Head of caudate nucleus (tissue), 42 donors: ENCODE measurements around the gene NAA35.

Experiments
- DNase-seq, 42 donors: peaks; one replicate each; pipeline versions ENCODE4 v3.0.0 to v3.0.0-alpha.2; 2020 to 2021; ENCODE audit warnings: mixed read lengths in 7 of 42
- intact Hi-C: fragments of 100-400 bp; cut with DNase I; formaldehyde crosslinking; loops from one replicate; pipeline ENCODE4 v1.15.0; 2022

Gene NAA35

DNA sequence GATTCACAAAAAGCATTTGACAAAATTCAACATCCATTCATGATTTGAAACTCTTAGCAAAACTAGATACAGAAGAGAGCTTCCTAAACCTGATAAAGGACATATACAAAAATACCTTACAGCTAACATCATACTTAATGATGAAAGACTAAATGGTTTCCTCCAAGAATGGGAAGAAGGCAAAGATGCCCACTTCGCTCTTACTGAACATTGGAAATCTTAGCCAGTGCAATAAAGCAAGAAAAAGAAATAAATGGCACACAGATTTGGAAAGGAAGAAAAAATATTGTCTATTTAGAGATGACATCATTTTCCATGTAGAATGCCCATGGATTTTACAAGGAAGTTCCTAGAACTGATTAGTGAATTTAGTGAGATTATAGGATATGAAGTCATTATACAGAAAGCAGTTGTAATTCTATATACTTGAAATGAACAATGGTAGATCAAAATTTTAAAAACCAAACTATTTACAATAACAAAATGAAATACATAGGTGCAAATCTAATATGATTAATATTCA lies 64.4 kb downstream of the NAA35 start:
- intact Hi-C loops: no loop called here
- DNase-seq: no peak

DNA sequence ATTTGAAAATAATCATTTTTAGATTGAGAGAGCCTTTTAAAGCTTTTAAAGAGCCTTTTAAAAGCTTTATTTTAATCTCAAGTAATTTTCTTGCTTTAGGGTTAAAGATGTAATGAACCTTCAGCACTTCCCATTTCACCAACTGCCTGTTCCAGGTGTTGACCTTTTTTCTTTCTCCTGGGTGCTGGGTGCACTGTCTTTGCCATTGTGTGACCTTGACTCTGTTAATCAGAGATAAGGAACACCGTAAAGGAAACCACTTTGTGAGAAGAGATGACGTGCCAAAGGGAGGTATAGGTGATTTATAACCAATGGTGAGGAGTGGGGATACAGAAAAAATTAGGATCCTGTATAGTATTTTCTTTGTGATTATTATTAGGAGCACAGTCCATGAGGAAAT lies 68.2 kb downstream of the NAA35 start:
- intact Hi-C loops: no loop called here
- no peak for DNase-seq

DNA sequence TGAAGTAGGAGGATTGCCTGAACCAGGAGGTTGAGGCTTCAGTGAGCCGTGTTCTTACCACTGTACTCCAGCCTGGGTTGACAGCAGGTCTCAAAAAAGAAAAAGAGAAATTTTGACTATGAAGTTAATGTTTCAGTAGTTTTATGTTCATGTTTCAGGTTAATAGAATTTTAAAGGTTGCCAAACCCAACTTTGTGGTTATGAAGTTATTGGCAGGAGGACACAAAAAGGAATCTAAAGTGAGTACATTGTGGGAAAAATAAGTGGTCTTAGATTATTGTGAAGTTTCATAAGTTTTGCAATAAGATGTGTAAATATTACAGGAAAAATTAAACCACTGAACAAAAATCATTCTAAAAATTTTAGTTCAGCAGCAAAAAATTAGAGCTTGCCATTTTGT lies 79.8 kb downstream of the NAA35 start:
- intact Hi-C loops: no loop called here
- no peak for DNase-seq

DNA sequence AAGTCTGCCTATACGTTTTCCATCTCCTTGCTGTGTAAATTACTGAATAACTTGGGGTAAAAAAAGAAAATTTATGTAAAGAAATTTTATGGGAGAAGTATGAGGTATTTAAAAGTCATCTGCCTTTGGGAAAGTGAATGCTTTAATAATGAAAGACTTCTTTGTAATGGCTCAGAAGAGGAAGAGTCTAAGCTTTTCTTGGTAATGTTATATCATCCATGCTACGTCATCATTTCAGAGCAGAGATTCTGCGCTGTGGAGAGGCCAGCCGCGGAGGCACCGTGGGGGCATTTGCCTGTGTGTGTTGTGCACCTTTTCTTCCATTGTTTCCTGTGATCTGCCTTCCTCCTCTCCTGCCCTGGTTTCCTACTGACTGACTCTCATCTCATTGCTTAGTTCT lies 80.2 kb downstream of the NAA35 start:
- DNase-seq: no peak
- intact Hi-C loops: no loop called here

DNA sequence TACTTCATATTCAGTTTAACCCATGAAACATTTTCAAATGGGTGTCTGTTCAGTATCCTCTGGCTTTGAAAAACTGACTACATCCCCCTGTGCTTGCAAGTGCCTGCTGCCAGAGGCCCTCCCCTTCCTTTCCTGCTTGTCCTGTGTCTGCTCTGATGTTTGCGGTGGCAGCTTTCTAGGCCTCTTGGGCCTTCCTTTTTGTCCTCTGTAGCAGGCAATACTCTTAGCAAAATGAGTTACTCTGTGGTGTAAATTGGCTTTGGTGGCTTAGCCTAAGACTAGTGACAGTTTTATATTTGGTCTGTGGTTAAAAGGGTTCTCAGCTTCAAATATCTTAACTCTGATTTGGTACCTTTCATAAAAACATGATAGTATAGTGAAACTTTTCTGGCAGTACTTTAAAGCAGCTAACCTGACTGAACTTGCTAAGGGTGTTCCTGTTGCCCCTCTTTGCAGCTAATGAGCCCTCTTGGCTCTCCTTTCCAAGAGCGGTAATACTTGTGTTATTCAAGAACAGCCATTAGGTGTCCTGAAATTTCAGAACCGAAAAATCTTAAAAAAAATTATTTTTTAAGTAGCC lies 81.8 kb downstream of the NAA35 start:
- no peak for DNase-seq

DNA sequence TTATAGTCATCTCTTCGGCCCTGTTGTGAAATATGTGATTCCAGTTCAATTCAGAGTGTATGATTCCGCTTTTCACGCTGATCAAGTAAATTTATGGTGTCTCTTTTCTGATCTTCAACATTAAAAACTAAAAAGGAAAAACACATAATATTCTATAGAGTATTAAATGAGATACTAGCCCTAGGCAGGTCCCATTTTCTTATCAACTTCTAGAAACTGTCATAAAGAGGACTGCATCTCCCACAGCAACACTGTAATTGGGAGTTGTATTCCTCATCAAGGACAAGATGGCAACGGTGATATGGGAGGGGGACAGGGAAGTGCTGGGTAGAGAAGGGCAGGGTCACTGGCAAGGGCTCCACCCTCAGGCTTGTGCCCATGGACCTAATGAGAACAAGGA lies 86.8 kb downstream of the NAA35 start:
- DNase-seq: no peak
- intact Hi-C loops: no loop called here

More for the DNA sequence above, 81.8 kb downstream of the NAA35 start:
- intact Hi-C loops: no loop called here

DNA sequence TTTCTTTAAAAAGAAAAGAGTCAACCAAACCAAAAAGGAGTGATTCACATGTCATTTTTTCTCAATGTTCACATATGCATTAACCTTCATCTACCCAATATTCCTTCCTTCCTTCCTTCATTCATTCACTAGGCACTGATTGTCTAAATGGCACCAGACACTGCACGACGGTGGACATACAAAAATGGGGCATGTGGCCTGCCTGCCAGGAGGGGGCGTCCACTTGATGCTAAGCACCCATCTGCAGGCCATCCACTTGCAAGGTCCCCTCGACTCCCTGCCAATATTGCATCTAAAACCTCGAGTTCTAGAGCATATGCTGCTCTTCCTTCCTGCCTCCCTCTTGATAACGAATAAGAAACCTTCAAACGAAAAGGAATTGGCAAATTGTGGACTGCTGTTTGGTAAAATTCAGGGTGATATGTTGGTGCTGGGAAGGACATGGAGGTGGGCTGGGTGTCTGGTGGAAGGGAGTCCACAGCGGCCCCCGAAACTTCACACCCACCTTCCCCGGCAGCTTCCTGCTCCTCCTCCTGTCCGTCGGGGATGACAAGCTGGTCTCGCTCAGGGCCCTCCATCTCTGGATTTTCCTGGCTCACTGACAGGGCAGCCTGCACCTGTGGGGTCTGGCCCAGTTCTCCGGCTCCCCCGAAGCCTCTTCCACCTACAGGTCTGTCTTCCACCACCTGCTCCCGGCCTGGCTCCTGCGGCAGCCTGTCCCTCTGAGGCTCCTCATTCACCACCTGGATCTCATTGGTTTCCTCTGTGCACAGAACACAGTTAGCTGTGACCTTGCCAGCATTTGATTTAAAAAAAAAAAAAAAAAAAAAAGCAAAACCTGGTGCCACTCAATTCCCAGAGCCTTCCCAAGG lies 94.2 kb downstream of the NAA35 start:
- intact Hi-C loops: no loop called here
- peak in 8 of 42 donors; percentile 15 to 54 (median 26) for DNase-seq

DNA sequence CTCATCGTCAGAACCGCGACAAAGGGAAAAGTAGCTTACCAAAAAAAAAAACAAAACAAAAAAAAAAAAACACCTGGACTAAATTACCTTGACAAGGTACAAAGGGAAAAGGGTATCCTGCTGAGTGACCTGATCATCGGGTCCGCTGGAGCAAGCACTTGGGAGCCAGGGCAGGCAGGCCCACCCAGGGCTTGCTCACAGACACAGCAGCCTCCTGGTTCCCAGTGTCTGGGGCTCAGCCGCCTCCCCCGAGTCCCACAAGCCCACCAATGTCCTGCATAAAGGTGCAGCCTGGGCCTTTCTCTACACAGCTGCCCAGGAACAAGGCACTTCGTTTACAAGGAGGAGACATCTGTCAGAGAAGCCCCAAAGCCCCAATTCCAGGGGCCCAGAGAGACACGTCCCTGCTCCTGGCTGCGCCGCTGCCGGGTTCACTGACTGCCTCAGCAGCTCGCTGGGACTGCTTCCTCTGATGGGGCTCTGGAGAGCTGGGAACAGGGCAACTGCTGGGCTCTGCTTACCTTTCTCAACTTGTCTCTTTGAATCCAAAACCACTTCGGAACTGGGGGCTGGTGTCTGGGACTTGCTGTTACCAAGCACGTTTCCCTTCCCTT lies 95.0 kb downstream of the NAA35 start:
- DNase-seq: no peak
- intact Hi-C loops: no loop called here

DNA sequence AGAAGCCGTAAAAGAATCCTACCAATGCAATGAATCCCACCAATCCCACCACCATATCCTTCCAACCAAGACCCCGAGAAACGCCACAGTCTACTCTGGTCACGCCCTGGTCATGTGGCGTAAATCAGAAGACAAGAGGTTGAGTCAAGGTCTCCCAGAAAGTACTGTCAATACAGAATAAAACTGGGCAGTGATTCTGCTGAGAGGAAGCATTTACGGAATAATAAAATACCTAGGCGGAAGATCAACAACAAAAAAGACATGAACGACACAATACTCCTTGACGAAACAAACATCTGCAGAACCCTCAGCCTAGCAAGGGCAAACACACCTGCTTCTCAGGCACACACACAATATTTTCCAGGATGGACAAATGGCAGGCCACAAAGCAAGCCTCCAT lies 95.6 kb downstream of the NAA35 start:
- intact Hi-C loops: no loop called here
- DNase-seq: no peak

DNA sequence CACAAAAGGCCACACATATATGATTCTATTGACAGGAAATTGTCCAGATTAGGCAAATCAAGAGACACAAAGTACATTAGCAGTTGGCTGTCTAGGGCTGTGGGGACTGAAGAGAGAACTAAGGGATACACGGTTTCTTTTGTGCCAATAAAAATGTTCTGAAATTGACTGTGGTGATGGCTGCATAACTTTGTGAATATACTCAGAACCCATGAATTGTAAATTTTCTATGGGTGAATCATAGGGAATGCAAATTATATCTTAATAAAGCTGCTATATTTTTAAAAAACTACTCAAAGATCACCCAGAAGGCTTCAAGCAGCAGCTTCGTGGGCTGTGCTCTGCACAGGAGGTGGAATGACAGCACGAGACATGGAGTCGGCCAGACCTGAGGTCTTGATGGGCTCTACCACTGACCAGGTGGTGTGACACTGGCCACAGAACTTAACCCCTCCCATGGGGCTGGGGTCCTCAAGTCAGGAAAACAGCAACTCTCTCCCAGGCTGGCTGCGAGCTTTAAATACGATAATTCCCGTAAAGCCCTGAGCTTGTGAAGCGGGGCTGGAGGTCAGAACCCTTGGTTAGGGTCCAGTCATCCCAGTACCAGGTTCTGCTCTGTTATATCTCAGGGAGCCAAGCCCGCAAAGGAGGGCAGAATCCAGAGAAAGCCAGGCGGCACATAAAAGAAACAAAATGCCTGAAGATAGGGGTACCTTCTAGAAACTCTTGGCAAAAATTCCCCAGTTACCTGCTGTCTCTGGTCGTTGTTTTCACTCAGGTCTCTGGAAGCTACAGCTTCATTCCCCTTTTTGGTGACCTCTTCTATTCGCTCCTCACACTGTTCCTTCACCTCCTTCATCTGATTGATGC lies 99.3 kb downstream of the NAA35 start:
- peak in 7 of 42 donors; percentile 14 to 54 (median 28) for DNase-seq
- intact Hi-C loops: no loop called here

DNA sequence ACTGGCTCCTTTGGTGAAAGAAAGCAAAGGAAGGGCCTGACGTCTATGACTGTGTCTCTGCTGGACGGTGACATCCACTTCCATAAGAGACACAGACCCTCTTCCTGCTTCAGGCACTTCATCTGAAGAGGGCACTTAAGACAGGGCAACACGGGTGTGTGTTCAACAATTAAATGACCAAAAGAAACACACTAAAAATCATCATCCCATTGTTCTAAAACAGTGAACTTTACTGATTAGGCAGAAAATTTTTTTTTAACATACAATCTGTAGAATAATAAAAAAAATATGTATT lies 99.9 kb downstream of the NAA35 start:
- no peak for DNase-seq
- intact Hi-C loops: no loop called here

DNA sequence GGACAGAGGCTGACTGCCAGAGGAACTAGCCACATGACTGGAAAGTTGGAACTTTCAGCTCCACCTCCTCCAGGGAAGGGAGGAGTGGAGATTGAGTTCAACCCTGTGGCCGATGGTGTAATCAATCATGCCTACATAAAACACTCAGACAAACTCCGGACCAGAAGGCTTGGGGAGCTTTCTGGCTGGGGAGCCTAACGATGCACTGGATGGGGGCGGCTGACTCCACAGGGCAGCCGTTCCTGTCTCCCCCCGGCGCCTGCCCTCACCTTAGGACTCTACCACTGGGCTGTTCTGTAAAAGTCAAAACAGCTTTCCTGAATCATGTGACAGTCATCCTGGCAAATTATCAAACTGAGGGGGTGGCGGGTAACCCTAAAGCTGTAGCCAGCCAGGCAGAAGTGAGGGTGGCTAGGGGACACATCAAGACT lies 100.4 kb downstream of the NAA35 start:
- no peak for DNase-seq
- intact Hi-C loops: no loop called here

DNA sequence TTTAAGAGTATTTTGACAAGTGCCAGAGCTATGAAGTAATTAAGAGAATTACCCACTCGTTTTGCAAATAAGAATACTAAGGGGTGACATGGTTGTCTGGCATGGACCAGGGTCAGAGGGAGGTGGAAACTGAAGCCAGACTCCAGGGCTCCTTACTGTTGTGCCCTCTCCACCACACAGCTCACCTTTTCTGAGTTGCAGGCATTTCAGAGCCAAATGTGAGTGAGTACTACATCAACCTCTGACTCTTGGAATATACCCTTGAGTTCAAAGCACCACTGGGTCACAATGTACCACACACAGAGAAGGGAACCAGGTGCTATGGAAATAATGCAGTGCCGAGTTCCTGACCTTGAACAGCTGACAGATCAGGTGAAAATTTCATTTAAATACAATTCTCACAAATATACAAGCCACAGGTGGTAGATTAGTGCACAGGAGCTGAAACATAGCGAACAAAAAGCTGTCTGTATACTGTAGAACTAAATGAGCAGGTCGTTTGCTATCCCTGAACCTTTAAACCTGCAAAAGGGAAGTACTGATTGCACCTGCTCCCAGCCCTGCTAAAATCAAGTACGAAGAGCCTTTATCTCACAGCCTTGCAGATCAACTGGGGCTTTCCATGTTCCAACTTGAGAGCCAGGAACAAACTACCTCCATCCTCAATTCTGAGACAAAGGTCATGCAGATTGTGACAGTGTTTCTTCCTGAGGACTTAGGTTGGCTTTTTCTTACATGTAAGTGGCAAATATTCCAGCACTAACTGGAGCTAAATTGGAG lies 101.4 kb downstream of the NAA35 start:
- intact Hi-C loops: no loop called here
- DNase-seq: peak in 1 of 42 donors; percentile 2

DNA sequence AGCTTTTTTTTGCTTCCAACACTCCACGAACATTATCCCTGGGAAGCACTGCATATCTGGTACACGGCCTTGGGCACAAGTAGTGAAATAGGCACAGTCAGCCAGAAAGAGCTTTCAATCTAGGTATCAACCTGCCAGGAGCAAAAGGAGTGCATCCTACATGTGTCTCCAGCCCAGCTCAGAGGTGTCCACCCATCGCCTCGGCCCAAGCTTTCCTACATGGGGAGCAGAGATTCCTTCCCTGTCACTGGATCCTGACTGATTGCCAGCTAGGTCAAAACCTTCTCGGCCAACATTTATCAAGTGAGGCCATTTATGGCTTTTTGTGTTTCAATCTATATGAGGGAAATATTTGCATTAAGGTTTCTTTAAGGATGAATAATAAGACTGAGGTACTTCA lies 102.6 kb downstream of the NAA35 start:
- intact Hi-C loops: no loop called here
- DNase-seq: peak in 1 of 42 donors; percentile 20

DNA sequence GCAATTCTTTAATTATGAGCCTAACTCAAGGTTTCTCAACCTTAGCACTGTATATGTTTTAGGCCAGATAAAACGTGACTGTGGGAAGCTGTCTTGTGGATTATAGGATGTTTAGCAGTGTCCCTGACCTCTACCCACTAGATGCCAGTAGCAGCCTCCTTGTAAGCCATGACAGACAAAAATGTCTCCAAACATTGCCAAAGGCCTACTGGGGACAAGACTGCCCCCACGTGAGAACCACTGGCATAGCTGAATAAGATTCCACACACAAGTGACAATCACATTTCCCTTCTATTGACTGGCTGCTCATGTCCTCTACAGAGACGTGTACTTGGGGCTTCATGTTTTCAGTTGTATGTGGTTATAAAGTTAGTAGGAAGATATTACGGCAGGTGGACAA lies 103.1 kb downstream of the NAA35 start:
- DNase-seq: peak in 3 of 42 donors; percentile 28 to 55 (median 31)
- intact Hi-C loops: no loop called here

DNA sequence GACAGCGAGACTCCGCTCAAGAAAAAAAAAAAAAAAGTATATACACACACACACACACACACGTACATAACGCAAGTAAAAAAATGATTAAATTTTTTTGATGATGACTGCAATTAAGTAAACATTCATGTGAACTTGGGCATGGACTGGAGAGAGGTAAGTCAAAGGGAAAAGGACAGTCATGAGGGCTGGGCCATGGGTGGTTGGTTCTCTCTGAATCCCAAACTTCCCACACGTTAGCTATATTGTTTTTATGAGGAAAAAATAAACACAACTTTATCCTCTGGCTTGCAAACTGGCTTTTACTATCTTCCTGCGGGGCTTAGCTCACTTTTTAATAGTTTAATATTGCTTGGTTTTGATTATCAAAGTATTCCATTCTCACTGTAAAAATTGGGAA lies 104.7 kb downstream of the NAA35 start:
- intact Hi-C loops: no loop called here
- no peak for DNase-seq

DNA sequence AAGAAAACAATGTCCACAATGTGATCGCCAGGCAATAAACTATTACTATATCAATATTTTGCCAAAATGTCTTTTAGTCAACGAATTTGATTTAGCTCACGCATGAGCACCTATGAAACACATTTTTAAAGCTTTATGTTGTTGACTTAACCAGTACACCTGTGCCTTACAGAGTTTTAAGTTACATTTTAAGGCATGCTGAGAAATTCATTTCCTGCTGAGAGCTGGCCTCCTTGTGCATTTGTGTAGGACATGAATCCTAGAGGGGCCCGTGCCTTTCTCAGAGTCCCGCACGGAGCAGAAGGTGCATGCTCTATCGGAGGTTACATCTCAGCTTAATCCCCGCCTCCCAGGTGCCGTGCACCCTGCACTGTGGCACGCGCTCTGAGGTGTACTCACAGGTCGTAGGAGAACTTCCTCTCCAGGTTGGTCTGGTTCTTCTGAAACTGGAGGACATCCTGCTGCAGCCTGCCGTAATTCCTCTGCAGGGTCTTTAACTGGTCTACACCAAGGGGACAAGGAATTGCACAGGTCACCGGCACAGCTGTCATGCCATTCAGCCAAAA lies 105.2 kb downstream of the NAA35 start:
- no peak for DNase-seq
- intact Hi-C loops: no loop called here

DNA sequence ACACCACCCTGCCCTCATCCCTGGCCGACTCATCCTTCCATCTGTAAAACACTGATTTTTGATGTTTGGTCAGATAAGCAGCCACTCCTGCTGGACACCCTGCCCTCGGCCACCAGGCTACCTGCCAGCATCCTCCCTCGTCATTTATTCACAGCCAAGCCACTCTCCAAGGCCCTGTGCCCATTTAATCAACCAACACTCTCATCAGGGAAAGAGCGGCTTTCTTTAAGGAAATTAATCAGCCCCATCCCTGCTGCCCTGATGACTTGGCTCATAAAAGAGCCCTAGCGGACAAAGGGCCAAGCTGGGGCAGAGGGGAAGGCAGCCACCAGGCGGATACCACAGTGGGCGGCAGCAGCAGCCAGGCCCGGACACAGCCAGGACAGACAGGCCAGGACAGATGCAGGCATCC lies 106.0 kb downstream of the NAA35 start:
- peak in 3 of 42 donors; percentile 27 to 33 (median 31) for DNase-seq
- intact Hi-C loops: no loop called here
